CD14-positive monocyte (primary cell): ENCODE measurements around the gene DNA2. TPM values are rescaled to one million over a fixed set of nuclear protein-coding genes. Genes with fewer than 3 reads are reported as not detected.
"Not testable (repeated sequence)": the region's sequence is repeated elsewhere in the genome, so short reads cannot be mapped to it uniquely, and the experiment has no call there.

ENCODE experiments used
- DNase-seq, 3 donors: peaks; one replicate each; pipeline ENCODE4 v3.0.0-alpha.2; 2011 to 2022
- H2AFZ ChIP-seq: 2 replicates; pipeline ENCODE4 v1.6.0; 2012; ENCODE audit warnings: mild to moderate bottlenecking, low read depth, low read length, inconsistent platforms; ENCODE audit not compliant: insufficient read depth, poor library complexity, severe bottlenecking
- H3K27ac ChIP-seq, 2 donors: 1 replicate in 1 of 2; 2 replicates in 1 of 2; pipeline ENCODE4 v1.5.1; 2012 to 2013; ENCODE audit warnings: low read length in 2 of 2, control low read depth in 1 of 2, inconsistent platforms in 1 of 2, low read depth in 1 of 2, mild to moderate bottlenecking in 1 of 2
- H3K27me3 ChIP-seq, 2 donors: one replicate each; pipeline versions ENCODE4 v1.6.0 to v1.6.1; 2011 to 2013; ENCODE audit warnings: low read length in 2 of 2; ENCODE audit not compliant: control insufficient read depth in 2 of 2, insufficient read depth in 2 of 2
- H3K36me3 ChIP-seq, 2 donors: replicated peaks in 1 of 2; 1 replicate in 1 of 2; 2 replicates in 1 of 2; pipeline versions ENCODE4 v1.5.1 to v1.6.1; 2012 to 2013; ENCODE audit warnings: low read length in 2 of 2, control low read depth in 1 of 2, inconsistent platforms in 1 of 2, mild to moderate bottlenecking in 1 of 2; ENCODE audit not compliant: insufficient read depth in 2 of 2, control insufficient read depth in 1 of 2
- H3K4me1 ChIP-seq, 2 donors: 1 replicate in 1 of 2; 2 replicates in 1 of 2; pipeline versions ENCODE4 v1.5.1 to v1.6.1; 2012 to 2013; ENCODE audit warnings: low read length in 2 of 2, control low read depth in 1 of 2, inconsistent platforms in 1 of 2, mild to moderate bottlenecking in 1 of 2, moderate library complexity in 1 of 2; ENCODE audit not compliant: insufficient read depth in 2 of 2, control insufficient read depth in 1 of 2
- H3K4me2 ChIP-seq: replicated peaks from 2 replicates; pipeline ENCODE3; 2012; ENCODE audit warnings: low read length, moderate library complexity, mild to moderate bottlenecking; ENCODE audit not compliant: poor library complexity, severe bottlenecking; ENCODE audit errors: extremely low read depth
- H3K4me3 ChIP-seq, 3 experiments: fragments of 200-600 bp in 1 of 3; sonication (generic) in 1 of 3; replicated peaks in 1 of 3; 1 replicate in 2 of 3; 2 replicates in 1 of 3; pipeline ENCODE4 v1.5.1; 2011 to 2013; ENCODE audit warnings: low read length in 3 of 3, mild to moderate bottlenecking in 3 of 3, control low read depth in 2 of 3, low read depth in 2 of 3, inconsistent platforms in 1 of 3, moderate library complexity in 1 of 3
- H3K79me2 ChIP-seq: 2 replicates; pipeline ENCODE4 v1.6.0; 2012; ENCODE audit warnings: mild to moderate bottlenecking, control low read depth, inconsistent platforms, low read length, moderate library complexity; ENCODE audit not compliant: insufficient read depth
- H3K9ac ChIP-seq: 2 replicates; pipeline ENCODE4 v1.6.0; 2017; ENCODE audit warnings: low read length, mild to moderate bottlenecking; ENCODE audit not compliant: insufficient read depth, poor library complexity, severe bottlenecking
- H3K9me3 ChIP-seq, 2 donors: replicated peaks in 1 of 2; 1 replicate in 1 of 2; 2 replicates in 1 of 2; pipeline versions ENCODE4 v1.5.1 to v1.6.1; 2012 to 2013; ENCODE audit warnings: low read length in 2 of 2, control low read depth in 1 of 2; ENCODE audit not compliant: control insufficient read depth in 1 of 2, insufficient read depth in 1 of 2
- H4K20me1 ChIP-seq: 2 replicates; pipeline ENCODE4 v1.6.0; 2012; ENCODE audit warnings: mild to moderate bottlenecking, low read length, control low read depth, moderate library complexity; ENCODE audit not compliant: insufficient read depth
- H3K27ac Mint-ChIP-seq, 7 donors: one replicate each; pipeline ENCODE4 v1.8.0; 2020; ENCODE audit warnings: mild to moderate bottlenecking in 7 of 7, mixed read lengths in 7 of 7, moderate library complexity in 6 of 7, inconsistent platforms in 2 of 7
- H3K27me3 Mint-ChIP-seq, 3 donors: one replicate each; pipeline ENCODE4 v1.8.0; 2021 to 2022; ENCODE audit warnings: low read depth in 3 of 3, mild to moderate bottlenecking in 3 of 3, mixed read lengths in 3 of 3, moderate library complexity in 3 of 3, inconsistent platforms in 1 of 3
- H3K36me3 Mint-ChIP-seq, 2 donors: one replicate each; pipeline ENCODE4 v1.8.0; 2020; ENCODE audit warnings: mixed read lengths in 2 of 2, inconsistent platforms in 1 of 2, mild to moderate bottlenecking in 1 of 2
- H3K4me1 Mint-ChIP-seq: one replicate; pipeline ENCODE4 v1.8.0; 2020; ENCODE audit warnings: mild to moderate bottlenecking, mixed read lengths
- H3K4me3 Mint-ChIP-seq, 2 donors: one replicate each; pipeline ENCODE4 v1.8.0; 2020; ENCODE audit warnings: mild to moderate bottlenecking in 2 of 2, mixed read lengths in 2 of 2, moderate library complexity in 1 of 2
- H3K9me3 Mint-ChIP-seq, 7 donors: one replicate each; pipeline ENCODE4 v1.8.0; 2020 to 2022; ENCODE audit warnings: mixed read lengths in 7 of 7, mild to moderate bottlenecking in 6 of 7, moderate library complexity in 6 of 7, inconsistent platforms in 2 of 7
- CTCF ChIP-seq: fragments of 200-600 bp; IDR thresholded peaks from one replicate; pipeline ENCODE4 v1.8.0; 2022; ENCODE audit warnings: antibody characterized with exemption, mild to moderate bottlenecking
- WGBS: methylation state at CpG from one replicate; pipeline ENCODE4 v1.1.5; 2013; ENCODE audit warnings: missing lambda C conversion rate; ENCODE audit not compliant: insufficient coverage; 5-methylcytosine and 5-hydroxymethylcytosine counted together
- intact Hi-C, 2 donors: fragments of 100-400 bp; cut with micrococcal nuclease; formaldehyde crosslinking; loops; one replicate each; pipeline versions ENCODE4 v1.15.0 to v1.15.1; 2023
- polyA plus RNA-seq, 3 donors: library from polyadenylated mRNA; depleted of rRNA in 1 of 3; unstranded in 2 of 3; stranded (reverse) in 1 of 3; fragments of 300-500 nt in 2 of 3; fragments of >200 nt in 1 of 3; fragmentation: Illumina TruSeq in 2 of 3; gene quantifications; 1 replicate in 2 of 3; 2 replicates in 1 of 3; pipeline ENCODE4 v1.2.3, GENCODE V29; 2012 to 2021

DNA2 gene
- polyA plus RNA-seq, 3 donors = 0.08 to 0.99 (median 0.18) TPM

GRCh38 chr10:68470300-68470699 is 1.5 kb downstream of the DNA2 start:
- no peak overlapping the region for H2AFZ ChIP-seq
- H3K4me3 Mint-ChIP-seq = no peak overlapping the region
- no peak overlapping the region for H3K9ac ChIP-seq

GRCh38 chr10:68469838-68470237 is 1.9 kb downstream of the DNA2 start:
- H3K36me3 Mint-ChIP-seq = peaks cover 12 to 17% of the 10 kb centered on the region in 2 donors
- H3K36me3 ChIP-seq = peaks cover 0 to 6% of the 10 kb centered on the region in 2 donors
- no peak overlapping the region for H3K4me3 ChIP-seq
- no peaks in the 10 kb centered on the region for H3K9me3 ChIP-seq
- peaks cover 0 to under 1% (median 0%) of the 10 kb centered on the region in 3 donors for H3K27me3 Mint-ChIP-seq
- H3K4me1 Mint-ChIP-seq = peaks cover 26% of the 10 kb centered on the region
- no peak overlapping the region for H3K9ac ChIP-seq
- no peak overlapping the region for H2AFZ ChIP-seq
- H3K4me2 ChIP-seq = no peak overlapping the region
- H3K27me3 ChIP-seq = no peaks in the 10 kb centered on the region
- H3K4me3 Mint-ChIP-seq = no peak overlapping the region
- H3K27ac Mint-ChIP-seq = no peak overlapping the region
- H3K4me1 ChIP-seq = peaks cover 13 to 27% of the 10 kb centered on the region in 2 donors
- WGBS = 67% methylated on average over 1 of the region's 4 CpGs
- DNase-seq = no peak
- TF ChIP-seq CTCF = no peak
- no peak overlapping the region for H3K27ac ChIP-seq
- H4K20me1 ChIP-seq = no peaks in the 10 kb centered on the region
- H3K79me2 ChIP-seq = peaks cover 32% of the 10 kb centered on the region
- H3K9me3 Mint-ChIP-seq = no peaks in the 10 kb centered on the region
- intact Hi-C loops = no loop called here

More at GRCh38 chr10:68470300-68470699, 1.5 kb downstream of the DNA2 start:
- DNase-seq = no peak
- intact Hi-C loops = no loop called here
- Mint-ChIP-seq H3K27ac (no peak overlapping the region), H3K36me3 (peaks cover 10 to 17% of the 10 kb centered on the region in 2 donors), H3K27me3 (peaks cover 0 to 1% (median 0%) of the 10 kb centered on the region in 3 donors), H3K9me3 (no peaks in the 10 kb centered on the region), H3K4me1 (peaks cover 26% of the 10 kb centered on the region)
- Histone ChIP-seq H3K4me3 (no peak overlapping the region), H3K4me1 (peaks cover 13 to 27% of the 10 kb centered on the region in 2 donors), H4K20me1 (no peaks in the 10 kb centered on the region), H3K27me3 (no peaks in the 10 kb centered on the region), H3K4me2 (no peak overlapping the region), H3K27ac (no peak overlapping the region), H3K79me2 (peaks cover 32% of the 10 kb centered on the region), H3K36me3 (peaks cover 0 to 6% of the 10 kb centered on the region in 2 donors), H3K9me3 (no peaks in the 10 kb centered on the region)
- no peak for TF ChIP-seq CTCF
- WGBS = 80% methylated on average over 2 of the region's 6 CpGs

GRCh38 chr10:68464729-68465128 is 7.0 kb downstream of the DNA2 start:
- H3K27ac ChIP-seq, H3K27me3 ChIP-seq, H3K9me3 ChIP-seq, H3K4me2 ChIP-seq, H3K4me3 ChIP-seq, H3K9me3 Mint-ChIP-seq, intact Hi-C loops, H3K4me1 ChIP-seq, DNase-seq, H3K27me3 Mint-ChIP-seq, H4K20me1 ChIP-seq, H3K27ac Mint-ChIP-seq, H3K4me3 Mint-ChIP-seq, H3K9ac ChIP-seq, H2AFZ ChIP-seq, H3K4me1 Mint-ChIP-seq: not testable (repeated sequence)
- Histone ChIP-seq H3K79me2 (peaks cover 14% of the 10 kb centered on the region), H3K36me3 (peaks cover 11 to 29% of the 10 kb centered on the region in 2 donors)
- peaks cover 26 to 52% of the 10 kb centered on the region in 2 donors for H3K36me3 Mint-ChIP-seq
- WGBS = no CpG with 5 or more reads among the region's 4 CpGs
